Hindlimb muscle (tissue), 1 donor: ENCODE data around the gene GRIK3. TPM values are rescaled to one million over a fixed set of nuclear protein-coding genes. Genes with fewer than 3 reads are reported as not detected.

Experiments used
- DNase-seq: peaks from one replicate; pipeline ENCODE4 v3.0.0-alpha.2; 2013
- polyA plus RNA-seq: library from polyadenylated mRNA; unstranded; fragments of 120-200 nt; gene quantifications from one replicate; pipeline ENCODE4 v1.2.1, GENCODE V29; 2013; ENCODE audit not compliant: insufficient read length

GRIK3 gene
- polyA plus RNA-seq, 1 donor, result 0.50 TPM

GRCh38 chr1:36816348-36816747, 218.0 kb downstream of the GRIK3 start:
- DNase-seq, result no peak

DNA sequence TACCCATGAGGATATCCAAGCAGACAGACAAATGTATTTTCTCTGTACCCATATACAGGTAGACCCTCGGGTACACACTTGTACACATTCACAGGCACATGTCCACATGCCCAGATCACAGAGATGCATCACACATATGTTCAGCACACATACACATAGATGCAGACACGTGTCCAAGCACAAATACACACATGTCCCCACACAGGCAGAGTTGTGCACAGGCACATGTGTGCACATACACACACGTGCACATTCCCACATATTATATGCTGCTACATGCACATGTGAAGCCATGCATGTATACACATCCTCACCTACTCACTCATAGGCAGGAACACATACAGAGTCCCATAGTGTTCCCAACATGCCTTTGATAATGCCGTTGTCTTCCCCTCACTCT, 219.5 kb downstream of the GRIK3 start:
- DNase-seq, result no peak

GRCh38 chr1:36814083-36814482, 220.2 kb downstream of the GRIK3 start:
- no peak for DNase-seq

DNA sequence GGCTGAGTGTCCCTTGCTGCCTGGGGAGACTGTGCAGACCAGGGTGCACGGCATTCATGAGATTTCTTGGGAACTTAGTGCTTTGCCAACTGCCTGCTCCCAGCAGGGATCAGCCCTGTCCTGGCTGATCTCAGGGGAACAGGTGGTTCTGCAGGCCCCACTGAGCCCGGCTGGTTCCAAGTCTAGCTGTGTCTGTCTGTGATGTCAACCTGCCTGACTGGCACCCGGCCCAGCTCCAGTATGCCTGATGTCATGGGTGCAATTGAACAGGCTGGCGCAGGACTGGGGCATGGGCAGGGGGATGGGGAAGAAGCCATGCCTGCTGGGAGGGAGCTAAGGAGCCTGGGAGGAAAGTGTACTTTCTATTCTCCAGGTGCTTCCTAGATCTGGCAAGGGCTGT, 227.1 kb downstream of the GRIK3 start:
- no peak for DNase-seq

GRCh38 chr1:36805979-36806640, 228.2 kb downstream of the GRIK3 start:
- no peak for DNase-seq

DNA sequence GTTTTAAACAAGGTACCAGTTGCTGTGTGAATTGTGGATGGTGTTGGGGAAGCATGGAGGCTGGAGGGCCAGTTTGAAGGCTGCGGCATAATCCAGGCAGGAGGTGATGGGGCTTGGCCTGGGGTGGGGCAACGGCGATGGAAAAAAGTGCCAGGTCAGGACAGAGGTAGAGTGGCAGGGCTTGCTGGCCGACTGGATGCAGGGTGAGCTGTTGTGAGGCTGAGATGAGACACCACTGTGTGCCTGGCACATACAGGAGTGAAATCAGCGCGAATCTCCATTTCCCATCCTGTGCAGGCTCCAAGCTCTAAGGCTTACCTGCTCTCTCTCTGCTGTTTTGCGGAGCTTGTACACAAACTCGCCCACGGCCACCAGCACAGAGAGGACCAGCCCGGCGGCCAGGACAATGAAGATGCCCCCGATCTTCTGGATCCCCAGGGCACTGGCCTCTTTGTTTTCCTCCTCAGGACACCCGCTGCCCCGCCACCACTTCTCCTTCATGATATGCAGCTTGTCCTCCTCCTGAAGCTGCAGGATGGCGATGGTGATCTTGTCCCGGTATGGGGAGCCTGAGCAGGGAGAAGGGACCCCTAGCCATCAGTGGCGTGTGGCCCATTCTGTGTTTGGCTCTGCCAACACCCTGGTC, 229.5 kb downstream of the GRIK3 start:
- no peak for DNase-seq

- DNase-seq, result no peak
Observed at GRCh38 chr1:36803868-36804570, 230.3 kb downstream of the GRIK3 start.

GRCh38 chr1:36802018-36802417, 232.3 kb downstream of the GRIK3 start:
- DNase-seq, result no peak

GRCh38 chr1:36797761-36798160, 236.6 kb downstream of the GRIK3 start:
- no peak for DNase-seq

DNA sequence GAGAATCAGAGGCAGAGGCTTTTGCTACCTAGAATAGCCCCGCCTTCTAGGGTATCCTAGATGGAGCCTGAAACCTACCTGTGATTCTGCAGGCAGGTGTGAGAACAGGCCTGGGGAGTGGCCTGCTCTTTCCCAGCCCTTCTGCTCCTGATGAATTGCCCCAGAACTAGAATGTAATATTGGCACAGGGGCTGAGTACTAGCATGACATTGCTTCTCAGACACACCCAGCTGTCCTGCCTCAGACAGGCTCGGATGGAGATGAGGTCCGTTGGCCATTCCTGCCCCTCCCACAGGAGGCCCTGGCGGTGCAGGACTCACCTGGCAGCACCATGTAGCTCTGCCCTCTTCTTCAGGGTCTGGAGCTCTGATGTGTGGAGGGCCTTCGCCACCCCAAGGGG, 237.6 kb downstream of the GRIK3 start:
- no peak for DNase-seq

GRCh38 chr1:36796106-36796590, 238.2 kb downstream of the GRIK3 start:
- DNase-seq, result no peak

DNA sequence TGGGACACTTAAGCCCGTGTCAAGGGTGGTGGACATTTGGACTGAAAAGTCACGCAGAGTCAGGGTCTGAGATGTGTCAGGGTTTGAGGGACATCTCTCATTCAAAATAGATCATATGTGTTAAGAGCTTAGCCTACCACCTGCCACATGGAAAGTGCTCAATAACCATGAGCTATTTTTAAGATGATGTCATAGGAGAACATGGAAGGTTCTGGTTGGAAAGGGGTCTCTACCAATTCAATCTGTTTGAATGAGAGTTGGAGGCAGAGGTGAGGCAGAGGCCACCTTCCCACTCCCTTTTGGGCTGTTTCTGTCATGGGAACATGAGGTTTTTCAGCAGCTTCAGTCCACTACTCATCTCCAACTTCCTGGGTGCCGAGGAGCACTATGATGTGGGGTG, 239.9 kb downstream of the GRIK3 start:
- no peak for DNase-seq

- DNase-seq, result no peak
Observed at GRCh38 chr1:36793452-36793851, 240.9 kb downstream of the GRIK3 start.

- DNase-seq, result no peak
Observed at GRCh38 chr1:36792292-36792691, 242.0 kb downstream of the GRIK3 start.

DNA sequence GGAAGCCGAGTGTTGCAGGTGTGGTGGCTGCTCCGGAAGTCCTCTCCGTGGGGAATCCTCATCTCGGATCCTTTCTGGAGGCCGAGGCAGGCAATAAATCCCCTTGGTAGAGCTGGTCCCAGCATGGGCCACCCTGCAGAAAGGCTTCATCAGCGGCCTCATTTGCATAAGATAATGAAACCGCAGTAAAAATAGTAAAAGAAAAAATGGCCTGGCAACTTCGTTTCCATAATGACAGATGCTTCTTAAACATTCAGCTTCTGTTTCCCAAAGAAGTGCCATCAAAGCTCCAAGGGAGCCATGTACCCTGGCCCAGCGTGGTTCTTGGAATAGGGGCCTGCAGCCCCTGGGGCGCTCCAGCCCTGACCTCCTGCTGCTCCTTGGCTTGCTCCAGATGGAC, 244.1 kb downstream of the GRIK3 start:
- DNase-seq, result no peak

- DNase-seq, result no peak
Observed at GRCh38 chr1:36789535-36789934, 244.8 kb downstream of the GRIK3 start.

DNA sequence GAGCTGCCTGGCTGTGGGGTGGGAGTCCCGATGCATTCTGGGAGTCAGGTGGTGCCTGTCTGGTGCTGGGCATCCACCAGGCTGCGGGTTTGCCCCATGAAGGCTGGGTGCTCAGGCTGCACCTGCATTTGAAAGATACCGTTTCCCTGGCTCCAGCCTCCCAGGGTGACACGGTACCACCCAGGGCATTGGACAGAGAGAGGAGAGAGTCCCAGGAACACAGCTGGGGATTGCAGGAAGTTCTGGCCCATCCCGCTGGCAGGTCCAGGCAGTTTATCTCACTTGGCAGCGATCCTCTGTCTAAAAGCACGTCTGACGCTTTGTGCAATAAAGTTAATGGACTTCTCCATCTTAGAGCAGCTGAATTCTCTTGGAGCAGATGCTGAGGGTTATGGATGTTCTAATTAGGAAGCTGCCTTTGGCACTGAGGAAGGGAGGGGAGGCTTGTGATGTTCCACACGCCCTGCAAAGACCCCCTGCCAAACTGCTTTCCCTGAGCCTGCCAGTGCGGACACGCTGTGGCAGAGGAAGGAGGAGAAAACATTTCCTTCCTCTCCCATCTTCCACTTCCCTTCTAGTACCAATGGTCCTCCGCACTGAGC, 246.9 kb downstream of the GRIK3 start:
- no peak for DNase-seq

- DNase-seq, result no peak
Observed at GRCh38 chr1:36786425-36786824, 247.9 kb downstream of the GRIK3 start.

DNA sequence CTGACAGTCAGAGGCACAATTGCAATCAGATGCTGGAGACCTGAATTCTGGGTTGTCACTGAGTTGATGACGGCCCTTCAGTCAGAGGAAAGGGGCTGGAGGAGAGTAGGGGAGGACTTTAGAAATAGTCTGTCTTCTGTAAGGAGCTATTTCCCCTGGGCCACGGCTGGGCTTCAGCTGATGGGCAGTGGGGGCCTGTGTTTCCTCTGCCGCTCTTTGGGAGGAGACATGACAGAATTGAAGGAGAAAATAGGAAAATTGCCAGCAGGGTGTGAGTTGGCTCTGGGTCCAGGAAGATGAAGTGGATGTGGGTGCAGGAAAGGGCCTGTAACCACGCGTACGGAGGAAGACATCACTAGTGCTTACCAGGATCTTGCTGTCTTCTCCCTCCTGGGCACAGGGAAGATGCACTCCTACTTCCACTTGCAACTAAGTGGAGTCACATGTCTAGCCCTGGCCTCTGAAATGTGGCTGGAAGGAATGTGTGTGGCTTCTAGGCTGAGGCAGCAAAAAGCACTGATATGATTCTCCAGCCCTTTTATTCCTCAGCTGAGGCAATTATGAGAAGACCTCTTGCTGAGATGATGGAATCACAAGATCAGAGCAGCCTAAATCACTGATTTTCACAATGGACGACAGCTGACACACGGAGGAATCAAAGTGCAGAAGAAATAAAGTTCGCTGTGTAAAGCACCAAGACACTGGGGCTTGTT, 250.0 kb downstream of the GRIK3 start:
- no peak for DNase-seq

DNA sequence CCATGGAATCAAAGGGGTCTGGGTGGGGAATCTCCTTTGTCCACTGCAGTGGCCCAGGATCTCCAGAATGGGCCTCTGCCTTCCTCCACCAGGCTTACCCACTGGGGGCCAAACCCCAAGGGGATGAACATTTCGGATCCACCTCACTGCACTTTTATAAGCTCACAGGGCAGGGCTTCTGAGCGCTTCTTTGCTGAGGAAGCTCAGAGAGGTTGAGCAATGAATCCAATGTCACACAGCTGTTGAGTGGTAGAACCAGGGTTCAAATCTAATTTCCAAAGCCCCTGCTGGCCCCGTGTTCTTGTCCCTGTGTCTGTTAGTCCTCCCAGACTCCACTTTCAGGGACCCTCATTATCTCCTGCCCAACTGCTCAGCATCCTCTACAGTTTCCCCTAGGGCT, 250.8 kb downstream of the GRIK3 start:
- DNase-seq, result no peak

DNA sequence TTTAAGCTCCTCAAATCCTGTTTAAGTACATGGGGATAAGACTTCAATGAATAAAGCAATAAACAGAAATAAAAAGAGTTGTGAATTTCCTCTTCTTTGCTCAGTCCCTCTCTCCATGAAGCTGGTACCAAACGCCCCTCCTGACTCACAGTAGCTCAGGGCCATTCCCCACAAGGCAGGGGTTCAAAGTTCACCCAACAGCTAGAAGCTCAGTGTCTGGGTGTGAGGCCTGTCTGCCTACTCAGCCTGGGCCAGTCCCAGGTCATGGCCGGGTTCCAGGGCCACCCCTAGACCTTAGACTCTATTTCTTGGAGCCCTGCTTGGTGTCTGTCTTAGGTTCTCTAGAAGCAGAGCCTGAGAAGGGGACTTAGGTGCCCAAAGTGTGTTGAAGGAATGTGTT, 251.5 kb downstream of the GRIK3 start:
- no peak for DNase-seq

DNA sequence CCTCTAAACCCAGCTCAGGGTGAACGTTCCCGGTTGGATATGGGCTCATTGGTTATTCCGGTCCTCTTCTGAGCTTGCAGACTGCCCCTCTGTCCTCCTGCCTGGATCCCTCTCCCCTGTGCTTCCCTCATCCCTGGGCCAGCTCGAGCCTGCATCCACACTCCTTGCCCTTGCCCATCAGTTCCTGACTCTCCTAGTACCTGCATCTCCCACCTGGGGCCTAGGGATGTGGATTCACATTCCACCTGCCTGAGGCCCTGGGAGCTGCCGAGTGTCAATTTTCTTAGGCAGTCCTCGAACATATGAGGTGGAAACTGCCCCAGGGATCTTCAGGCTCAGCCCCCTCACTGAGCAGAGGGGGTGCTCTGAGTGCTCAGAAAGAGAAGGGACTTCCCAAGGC, 252.2 kb downstream of the GRIK3 start:
- DNase-seq, result no peak

- DNase-seq, result no peak
Observed at GRCh38 chr1:36781098-36781497, 253.2 kb downstream of the GRIK3 start.
